ENCODE results near the gene MECR.
"Not testable (repeated sequence)": the region's sequence is repeated elsewhere in the genome, so short reads cannot be mapped to it uniquely, and the experiment has no call there.

MECR gene

GRCh38 chr1:29164588-29164987, 66.1 kb downstream of the MECR start:
- no peak for DNase-seq

GRCh38 chr1:29162476-29163138, 68.1 kb downstream of the MECR start:
- DNase-seq, result no peak

- DNase-seq, result no peak
These were observed 68.7 kb downstream of the MECR start for GRCh38 chr1:29162025-29162424.

- no peak for DNase-seq
These were observed 71.0 kb downstream of the MECR start for GRCh38 chr1:29159773-29160172.

- no peak for DNase-seq
These were observed 73.5 kb downstream of the MECR start for GRCh38 chr1:29157269-29157601.

- DNase-seq, result no peak
These were observed 74.0 kb downstream of the MECR start for GRCh38 chr1:29156543-29157268.

DNA sequence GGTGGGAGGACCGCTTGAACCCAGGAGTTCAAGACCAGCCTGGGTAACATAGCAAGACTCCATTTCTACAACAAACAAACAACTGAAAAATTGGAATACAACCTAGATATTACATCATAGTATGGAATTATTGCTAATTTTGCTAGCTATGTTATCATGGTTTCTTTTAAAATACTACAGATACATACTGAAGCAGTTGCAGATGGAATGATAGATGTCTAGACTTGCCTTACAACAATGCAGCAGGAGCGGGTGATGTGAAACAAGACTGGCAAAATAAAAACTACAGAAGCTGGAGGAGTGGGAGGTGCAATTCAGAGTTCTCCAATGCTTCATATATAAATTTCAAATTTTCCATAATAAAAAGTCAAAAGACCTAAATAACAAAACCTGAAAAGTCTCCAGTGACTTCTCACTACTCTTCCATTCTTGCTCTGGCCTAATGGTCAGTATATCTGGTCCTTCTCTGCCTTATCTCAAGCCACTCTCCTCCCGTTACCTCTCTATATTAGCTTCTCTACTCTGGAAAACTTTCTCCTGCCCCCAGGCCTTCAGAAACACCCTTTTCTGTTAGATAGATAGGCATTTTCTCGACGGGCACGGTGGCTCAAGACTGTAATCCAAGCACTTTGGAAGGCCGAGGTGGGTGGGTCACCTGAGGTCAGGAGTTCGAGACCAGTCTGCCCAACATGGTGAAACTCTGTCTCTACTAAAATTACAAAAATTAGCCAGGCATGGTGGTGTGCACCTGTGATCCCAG, 78.5 kb downstream of the MECR start:
- no peak for DNase-seq

DNA sequence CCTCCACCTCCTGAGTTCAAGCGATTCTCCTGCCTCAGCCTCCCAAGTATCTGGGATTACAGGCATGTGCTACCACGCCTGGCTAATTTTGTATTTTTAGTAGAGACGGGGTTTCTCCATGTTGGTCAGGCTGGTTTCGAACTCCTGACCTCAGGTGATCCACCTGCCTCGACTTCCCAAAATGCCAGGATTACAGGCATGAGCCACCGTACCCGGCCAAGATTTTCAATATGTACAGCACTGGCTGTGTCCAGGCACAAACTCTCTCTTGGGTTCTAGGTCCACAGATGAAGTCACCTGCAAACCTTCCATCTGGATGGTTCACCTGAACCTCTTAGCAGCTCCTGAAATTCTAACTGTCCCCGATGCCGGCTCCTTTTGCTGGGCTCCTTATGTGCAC, 80.4 kb downstream of the MECR start:
- DNase-seq, result not testable (repeated sequence)

GRCh38 chr1:29148656-29149491, 81.9 kb downstream of the MECR start:
- DNase-seq, result no peak

DNA sequence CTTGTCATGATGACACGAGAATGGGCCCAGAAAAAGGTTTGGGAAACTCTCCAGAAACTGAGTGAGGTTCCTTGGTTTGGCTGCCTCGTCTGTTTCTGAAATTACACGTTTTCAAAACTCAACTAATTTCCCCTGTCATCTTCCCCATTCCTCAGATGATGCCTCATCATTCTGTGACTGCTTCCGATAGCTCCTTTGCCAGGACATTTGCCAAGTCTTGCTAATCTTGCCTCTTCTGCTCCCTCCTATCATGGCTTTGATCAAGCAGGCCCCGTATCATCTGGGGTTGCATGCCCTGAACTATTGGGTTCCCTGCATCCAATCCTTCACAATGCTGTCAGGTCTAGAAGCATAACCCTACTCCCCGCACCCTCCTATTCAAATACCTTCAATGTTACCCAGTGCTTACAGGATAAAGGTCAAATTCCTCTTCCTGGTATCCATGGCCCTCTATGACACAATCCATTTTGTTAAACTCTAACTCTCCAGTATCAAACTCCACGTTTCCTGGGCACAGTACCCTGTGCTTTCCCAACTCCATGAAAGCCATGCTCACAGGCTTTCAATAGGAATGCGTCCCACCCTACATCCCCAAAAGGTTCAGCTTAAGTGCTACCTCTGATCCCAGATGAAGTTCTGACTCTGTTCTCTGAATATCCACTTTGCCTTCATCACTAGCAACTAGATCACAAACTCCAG, 84.8 kb downstream of the MECR start:
- DNase-seq, result no peak

GRCh38 chr1:29144178-29144577, 86.6 kb downstream of the MECR start:
- DNase-seq, result peak; percentile 27

DNA sequence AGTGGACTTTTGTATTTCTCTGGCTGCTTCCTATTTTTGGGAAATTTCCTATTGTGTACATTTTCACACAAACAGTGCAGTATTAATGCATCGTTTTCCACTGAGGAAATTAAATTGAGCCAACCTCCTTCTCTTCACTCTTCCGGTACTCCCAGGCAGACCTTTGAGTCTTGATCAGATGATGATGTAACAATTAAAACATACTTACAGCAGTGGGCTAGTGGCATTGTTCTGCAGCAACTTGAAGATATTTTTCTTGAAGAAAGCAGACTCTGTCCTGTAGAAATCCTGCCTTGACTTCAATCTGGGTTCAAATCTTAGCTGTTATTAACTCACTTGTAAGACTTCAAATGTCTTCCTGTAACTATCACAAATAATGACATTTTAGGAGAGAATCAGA, 88.0 kb downstream of the MECR start:
- DNase-seq, result no peak
